Measurements from ENCODE around the gene CIPC.

CIPC gene

DNA sequence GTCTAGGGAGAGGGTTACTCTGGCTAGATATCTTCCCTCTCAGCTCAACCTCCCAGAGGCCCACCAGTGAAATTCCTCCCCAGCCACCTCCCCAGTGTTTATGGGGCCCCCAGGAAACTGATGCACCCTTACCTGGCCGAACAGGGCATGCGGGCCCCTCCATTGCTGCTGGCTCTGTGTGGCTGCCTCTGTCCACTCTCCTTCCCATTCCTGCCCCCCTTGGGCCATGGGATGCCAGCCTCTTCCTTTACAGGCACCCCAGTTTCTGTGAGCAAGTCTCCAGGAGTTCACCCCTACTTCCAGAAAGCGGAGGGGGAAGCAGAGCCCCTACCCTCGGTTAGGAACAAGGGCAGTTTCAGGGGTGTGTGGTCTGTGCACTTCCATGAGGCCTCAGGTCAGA, 63.0 kb downstream of the CIPC start:
- POLR2A ChIA-PET, result no interaction called here
- TF ChIP-seq, protein P1, sequence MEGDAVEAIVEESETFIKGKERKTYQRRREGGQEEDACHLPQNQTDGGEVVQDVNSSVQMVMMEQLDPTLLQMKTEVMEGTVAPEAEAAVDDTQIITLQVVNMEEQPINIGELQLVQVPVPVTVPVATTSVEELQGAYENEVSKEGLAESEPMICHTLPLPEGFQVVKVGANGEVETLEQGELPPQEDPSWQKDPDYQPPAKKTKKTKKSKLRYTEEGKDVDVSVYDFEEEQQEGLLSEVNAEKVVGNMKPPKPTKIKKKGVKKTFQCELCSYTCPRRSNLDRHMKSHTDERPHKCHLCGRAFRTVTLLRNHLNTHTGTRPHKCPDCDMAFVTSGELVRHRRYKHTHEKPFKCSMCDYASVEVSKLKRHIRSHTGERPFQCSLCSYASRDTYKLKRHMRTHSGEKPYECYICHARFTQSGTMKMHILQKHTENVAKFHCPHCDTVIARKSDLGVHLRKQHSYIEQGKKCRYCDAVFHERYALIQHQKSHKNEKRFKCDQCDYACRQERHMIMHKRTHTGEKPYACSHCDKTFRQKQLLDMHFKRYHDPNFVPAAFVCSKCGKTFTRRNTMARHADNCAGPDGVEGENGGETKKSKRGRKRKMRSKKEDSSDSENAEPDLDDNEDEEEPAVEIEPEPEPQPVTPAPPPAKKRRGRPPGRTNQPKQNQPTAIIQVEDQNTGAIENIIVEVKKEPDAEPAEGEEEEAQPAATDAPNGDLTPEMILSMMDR (IDR thresholded peaks at IDR 0.05; ENCODE audit: control extremely low read depth, extremely low read depth, low read depth, missing control alignments), result no peak
- DNase-seq (ENCODE audit: extremely low spot score), result no peak
- CTCF ChIA-PET, result interaction anchor here (1.6 kb wide), 1 partner anchor 451 kb away, joined by 3 read pairs; no protein-coding TSS in a partner anchor

All from GM10248 (cell line).